ENCODE measurements around the gene HBG1. TPM values are rescaled to one million over a fixed set of nuclear protein-coding genes. Genes with fewer than 3 reads are reported as not detected.

HBG1 gene
- total RNA-seq, 1 donor from 2014 or later = not detected

- Histone ChIP-seq H3K27me3 (ENCODE audit: low read depth) (no peaks in the 10 kb centered on the region), H3K27ac (no peak overlapping the region), H3K9me3 (no peaks in the 10 kb centered on the region), H3K36me3 (no peaks in the 10 kb centered on the region), H3K4me3 (no peak overlapping the region), H3K4me1 (no peaks in the 10 kb centered on the region)
- DNase-seq (no peak), ATAC-seq (no peak)
- intact Hi-C loops (cut with DNase I) = no loop called here
- no peak for TF ChIP-seq CTCF (IDR thresholded peaks at IDR 0.05)
Observed at GRCh38 chr11:5210376-5210885, 39.2 kb downstream of the HBG1 start.

- Histone ChIP-seq H3K4me1 (no peaks in the 10 kb centered on the region), H3K9me3 (no peaks in the 10 kb centered on the region), H3K36me3 (no peaks in the 10 kb centered on the region), H3K27me3 (ENCODE audit: low read depth) (no peaks in the 10 kb centered on the region), H3K4me3 (no peak overlapping the region), H3K27ac (no peak overlapping the region)
- ATAC-seq = peak in 1 of 2 donors; percentile 41
- no peak for DNase-seq
- intact Hi-C loops (cut with DNase I) = no loop called here
- peak; percentile 39 for TF ChIP-seq CTCF (IDR thresholded peaks at IDR 0.05)
Observed at GRCh38 chr11:5204787-5205186, 44.9 kb downstream of the HBG1 start.

- no peak for DNase-seq
- ATAC-seq = no peak
- TF ChIP-seq CTCF (IDR thresholded peaks at IDR 0.05) = no peak
- Histone ChIP-seq H3K4me1 (no peaks in the 10 kb centered on the region), H3K36me3 (no peaks in the 10 kb centered on the region), H3K9me3 (no peaks in the 10 kb centered on the region), H3K27me3 (ENCODE audit: low read depth) (no peaks in the 10 kb centered on the region), H3K27ac (no peak overlapping the region), H3K4me3 (no peak overlapping the region)
- intact Hi-C loops (cut with DNase I) = no loop called here
Observed at GRCh38 chr11:5203366-5203765, 46.3 kb downstream of the HBG1 start.

- DNase-seq = no peak
- intact Hi-C loops (cut with DNase I) = no loop called here
Observed at GRCh38 chr11:5200582-5200981, 49.1 kb downstream of the HBG1 start, which contains the start of gene OR51V1. TSS of gene OR51V1 (minus strand) at chr11:5200682. CDS start at chr11:5200682, 0 bp downstream.

GRCh38 chr11:5198285-5198684 is 51.4 kb downstream of the HBG1 start:
- no peaks in the 10 kb centered on the region for H3K9me3 ChIP-seq
- DNase-seq (no peak), ATAC-seq (no peak)
- H3K36me3 ChIP-seq = no peaks in the 10 kb centered on the region
- no peak overlapping the region for H3K4me3 ChIP-seq
- no peak for TF ChIP-seq CTCF (IDR thresholded peaks at IDR 0.05)
- intact Hi-C loops (cut with DNase I) = no loop called here
- H3K27me3 ChIP-seq (ENCODE audit: low read depth) = no peaks in the 10 kb centered on the region
- no peaks in the 10 kb centered on the region for H3K4me1 ChIP-seq
- no peak overlapping the region for H3K27ac ChIP-seq

More at GRCh38 chr11:5200582-5200981, 49.1 kb downstream of the HBG1 start, which contains the start of gene OR51V1:
- TF ChIP-seq CTCF (IDR thresholded peaks at IDR 0.05) = no peak
- no peak for ATAC-seq
- no peaks in the 10 kb centered on the region for H3K4me1 ChIP-seq
- H3K36me3 ChIP-seq = no peaks in the 10 kb centered on the region
- H3K4me3 ChIP-seq = no peak within 1 kb of the TSS
- H3K27ac ChIP-seq = no peak within 1 kb of the TSS
- no peaks in the 10 kb centered on the region for H3K27me3 ChIP-seq (ENCODE audit: low read depth)
- H3K9me3 ChIP-seq = no peaks in the 10 kb centered on the region

Other genes starting within 250 kb of the HBG1 start
- gene OR52J3, start 203.3 kb downstream of the HBG1 start, total RNA-seq = not detected
- not detected for gene OR52E2, start 190.2 kb downstream of the HBG1 start, total RNA-seq
- not detected for gene OR52E1, start 180.3 kb downstream of the HBG1 start, total RNA-seq
- not detected for gene OR52A5, start 111.5 kb downstream of the HBG1 start, total RNA-seq
- not detected for gene OR52A1, start 95.1 kb downstream of the HBG1 start, total RNA-seq
- gene OR51V1, start 49.2 kb downstream of the HBG1 start, total RNA-seq = not detected
- gene HBB, start 22.8 kb downstream of the HBG1 start, total RNA-seq = 323 TPM
- not detected for gene HBD, start 15.4 kb downstream of the HBG1 start, total RNA-seq
- gene HBG2, start 4.9 kb upstream of the HBG1 start, total RNA-seq = 0.89 TPM
- not detected for gene HBE1, start 20.1 kb upstream of the HBG1 start, total RNA-seq
- gene OR51B4, start 52.1 kb upstream of the HBG1 start, total RNA-seq = not detected
- gene OR51B2, start 74.4 kb upstream of the HBG1 start, total RNA-seq = not detected
- gene OR51B5, start 93.7 kb upstream of the HBG1 start, total RNA-seq = not detected
- gene OR51B6, start 101.7 kb upstream of the HBG1 start, total RNA-seq = not detected
- gene OR51M1, start 134.0 kb upstream of the HBG1 start, total RNA-seq = not detected
- gene OR51Q1, start 172.3 kb upstream of the HBG1 start, total RNA-seq = not detected
- gene OR51I1, start 191.7 kb upstream of the HBG1 start, total RNA-seq = 0.41 TPM
- gene OR51I2, start 199.5 kb upstream of the HBG1 start, total RNA-seq = not detected
- gene OR52D1, start 238.8 kb upstream of the HBG1 start, total RNA-seq = not detected